ENCODE data around the gene MPPED2.

- TF ChIP-seq EZH2 (IDR thresholded peaks at IDR 0.05; ENCODE audit: borderline replicate concordance): no peak
- no peak for TF ChIP-seq CTCF (IDR thresholded peaks at IDR 0.05; ENCODE audit: poor library complexity)
- TF ChIP-seq EZH2phosphoT487 (IDR thresholded peaks at IDR 0.05; ENCODE audit: low read depth, severe bottlenecking, unreplicated experiment): no peak
Observed at GRCh38 chr11:30573951-30574350, 12.2 kb downstream of the MPPED2 start.

Data from hepatocyte (in vitro differentiated cells).